ENCODE data around the gene COG5. TPM values are rescaled to one million over a fixed set of nuclear protein-coding genes. Genes with fewer than 3 reads are reported as not detected.

Gene COG5
- total and polyA plus RNA-seq, 10 of the 15 experiments (the other 5 are each of a cell fraction or from before 2014, with no cell fraction given), result 5.5 to 27.9 (median 15.6) TPM

DNA sequence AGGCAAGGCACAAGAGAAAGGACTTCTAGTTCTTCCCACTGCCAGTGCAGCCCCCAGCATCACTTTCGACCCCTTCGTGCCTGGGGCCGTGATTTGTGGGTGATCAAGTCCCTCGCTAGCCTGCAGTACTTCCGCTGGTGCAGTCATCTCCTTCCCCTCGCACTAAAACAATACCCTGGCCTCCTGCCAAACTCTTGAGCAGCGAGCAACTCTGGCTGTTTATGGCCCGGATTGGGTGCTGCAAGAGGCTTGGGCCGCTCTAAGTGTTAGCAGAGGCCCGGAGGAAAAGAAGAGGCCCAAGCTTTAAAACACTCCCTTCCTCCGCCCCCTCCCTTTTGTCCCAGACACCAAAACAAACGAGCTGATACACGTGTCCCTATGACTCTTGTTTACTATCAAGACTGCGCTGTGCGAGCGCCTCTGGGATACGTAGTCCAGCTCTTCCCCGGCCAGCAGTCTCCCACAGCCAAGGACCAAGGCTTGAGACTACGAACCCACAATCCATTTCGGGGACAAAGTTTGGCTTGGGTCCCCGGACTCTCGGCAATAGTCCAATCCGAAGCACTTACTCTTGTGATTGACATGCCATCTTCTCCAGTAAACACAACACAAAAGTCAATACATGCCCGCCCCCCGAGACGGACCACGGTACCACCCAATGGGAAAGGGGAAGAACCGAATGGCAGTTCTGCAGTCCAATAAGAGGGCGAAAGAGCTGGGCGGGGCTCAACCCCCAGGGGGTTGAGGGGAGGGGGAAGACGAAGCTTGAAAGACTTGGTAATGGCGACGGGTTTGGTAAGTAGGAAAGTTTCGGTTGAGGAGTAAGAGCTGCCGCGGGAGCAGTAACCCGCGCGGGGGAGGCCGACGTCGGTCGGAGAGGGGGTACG is 395.2 kb downstream of the COG5 start, which contains the start of gene HBP1 (continued):
- TF ChIP-seq, protein P1, sequence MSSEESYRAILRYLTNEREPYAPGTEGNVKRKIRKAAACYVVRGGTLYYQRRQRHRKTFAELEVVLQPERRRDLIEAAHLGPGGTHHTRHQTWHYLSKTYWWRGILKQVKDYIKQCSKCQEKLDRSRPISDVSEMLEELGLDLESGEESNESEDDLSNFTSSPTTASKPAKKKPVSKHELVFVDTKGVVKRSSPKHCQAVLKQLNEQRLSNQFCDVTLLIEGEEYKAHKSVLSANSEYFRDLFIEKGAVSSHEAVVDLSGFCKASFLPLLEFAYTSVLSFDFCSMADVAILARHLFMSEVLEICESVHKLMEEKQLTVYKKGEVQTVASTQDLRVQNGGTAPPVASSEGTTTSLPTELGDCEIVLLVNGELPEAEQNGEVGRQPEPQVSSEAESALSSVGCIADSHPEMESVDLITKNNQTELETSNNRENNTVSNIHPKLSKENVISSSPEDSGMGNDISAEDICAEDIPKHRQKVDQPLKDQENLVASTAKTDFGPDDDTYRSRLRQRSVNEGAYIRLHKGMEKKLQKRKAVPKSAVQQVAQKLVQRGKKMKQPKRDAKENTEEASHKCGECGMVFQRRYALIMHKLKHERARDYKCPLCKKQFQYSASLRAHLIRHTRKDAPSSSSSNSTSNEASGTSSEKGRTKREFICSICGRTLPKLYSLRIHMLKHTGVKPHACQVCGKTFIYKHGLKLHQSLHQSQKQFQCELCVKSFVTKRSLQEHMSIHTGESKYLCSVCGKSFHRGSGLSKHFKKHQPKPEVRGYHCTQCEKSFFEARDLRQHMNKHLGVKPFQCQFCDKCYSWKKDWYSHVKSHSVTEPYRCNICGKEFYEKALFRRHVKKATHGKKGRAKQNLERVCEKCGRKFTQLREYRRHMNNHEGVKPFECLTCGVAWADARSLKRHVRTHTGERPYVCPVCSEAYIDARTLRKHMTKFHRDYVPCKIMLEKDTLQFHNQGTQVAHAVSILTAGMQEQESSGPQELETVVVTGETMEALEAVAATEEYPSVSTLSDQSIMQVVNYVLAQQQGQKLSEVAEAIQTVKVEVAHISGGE (CRISPR knock-in tag; IDR thresholded peaks at IDR 0.05), result no peak
- TF ChIP-seq, protein P2, sequence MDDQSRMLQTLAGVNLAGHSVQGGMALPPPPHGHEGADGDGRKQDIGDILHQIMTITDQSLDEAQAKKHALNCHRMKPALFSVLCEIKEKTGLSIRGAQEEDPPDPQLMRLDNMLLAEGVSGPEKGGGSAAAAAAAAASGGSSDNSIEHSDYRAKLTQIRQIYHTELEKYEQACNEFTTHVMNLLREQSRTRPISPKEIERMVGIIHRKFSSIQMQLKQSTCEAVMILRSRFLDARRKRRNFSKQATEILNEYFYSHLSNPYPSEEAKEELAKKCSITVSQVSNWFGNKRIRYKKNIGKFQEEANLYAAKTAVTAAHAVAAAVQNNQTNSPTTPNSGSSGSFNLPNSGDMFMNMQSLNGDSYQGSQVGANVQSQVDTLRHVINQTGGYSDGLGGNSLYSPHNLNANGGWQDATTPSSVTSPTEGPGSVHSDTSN (IDR thresholded peaks at IDR 0.05; ENCODE audit: insufficient replicate concordance, low read depth, low read length), result peak; percentile 100
- TF ChIP-seq, protein P3, sequence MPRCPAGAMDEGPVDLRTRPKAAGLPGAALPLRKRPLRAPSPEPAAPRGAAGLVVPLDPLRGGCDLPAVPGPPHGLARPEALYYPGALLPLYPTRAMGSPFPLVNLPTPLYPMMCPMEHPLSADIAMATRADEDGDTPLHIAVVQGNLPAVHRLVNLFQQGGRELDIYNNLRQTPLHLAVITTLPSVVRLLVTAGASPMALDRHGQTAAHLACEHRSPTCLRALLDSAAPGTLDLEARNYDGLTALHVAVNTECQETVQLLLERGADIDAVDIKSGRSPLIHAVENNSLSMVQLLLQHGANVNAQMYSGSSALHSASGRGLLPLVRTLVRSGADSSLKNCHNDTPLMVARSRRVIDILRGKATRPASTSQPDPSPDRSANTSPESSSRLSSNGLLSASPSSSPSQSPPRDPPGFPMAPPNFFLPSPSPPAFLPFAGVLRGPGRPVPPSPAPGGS (IDR thresholded peaks at IDR 0.05; ENCODE audit: borderline replicate concordance, insufficient read depth, low read depth, low read length, poor library complexity, severe bottlenecking), result no peak
- TF ChIP-seq HCFC1 (IDR thresholded peaks at IDR 0.05; ENCODE audit: low read length) (peak; percentile 98), HDAC2 (IDR thresholded peaks at IDR 0.05) (no peak), SMARCA5 (IDR thresholded peaks at IDR 0.05) (no peak; the same call in 1 of the 2 replicates), NFIC (IDR thresholded peaks at IDR 0.05; ENCODE audit: low read depth, low read length) (no peak), BMI1 (IDR thresholded peaks at IDR 0.05; ENCODE audit: borderline replicate concordance) (no peak), TCF12 (IDR thresholded peaks at IDR 0.05; ENCODE audit: low read depth, low read length) (0 out of 2 replicates have a peak, but pooled peaks have one; percentile 15), RFX5 (IDR thresholded peaks at IDR 0.05; ENCODE audit: low read depth, low read length) (no peak), CREB1 (IDR thresholded peaks at IDR 0.05; ENCODE audit: low read depth) (peak; percentile 93), MTA2 (IDR thresholded peaks at IDR 0.05; ENCODE audit: low read depth) (0 out of 2 replicates have a peak, but pooled peaks have one; percentile 28), RELA (IDR thresholded peaks at IDR 0.05; ENCODE audit: borderline replicate concordance, partially characterized antibody) (peak; percentile 22)
- TF ChIP-seq, protein P4, sequence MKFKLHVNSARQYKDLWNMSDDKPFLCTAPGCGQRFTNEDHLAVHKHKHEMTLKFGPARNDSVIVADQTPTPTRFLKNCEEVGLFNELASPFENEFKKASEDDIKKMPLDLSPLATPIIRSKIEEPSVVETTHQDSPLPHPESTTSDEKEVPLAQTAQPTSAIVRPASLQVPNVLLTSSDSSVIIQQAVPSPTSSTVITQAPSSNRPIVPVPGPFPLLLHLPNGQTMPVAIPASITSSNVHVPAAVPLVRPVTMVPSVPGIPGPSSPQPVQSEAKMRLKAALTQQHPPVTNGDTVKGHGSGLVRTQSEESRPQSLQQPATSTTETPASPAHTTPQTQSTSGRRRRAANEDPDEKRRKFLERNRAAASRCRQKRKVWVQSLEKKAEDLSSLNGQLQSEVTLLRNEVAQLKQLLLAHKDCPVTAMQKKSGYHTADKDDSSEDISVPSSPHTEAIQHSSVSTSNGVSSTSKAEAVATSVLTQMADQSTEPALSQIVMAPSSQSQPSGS (IDR thresholded peaks at IDR 0.05; ENCODE audit: low read length), result peak; percentile 31; the same call in 1 of the 2 replicates
- TF ChIP-seq, protein P5, sequence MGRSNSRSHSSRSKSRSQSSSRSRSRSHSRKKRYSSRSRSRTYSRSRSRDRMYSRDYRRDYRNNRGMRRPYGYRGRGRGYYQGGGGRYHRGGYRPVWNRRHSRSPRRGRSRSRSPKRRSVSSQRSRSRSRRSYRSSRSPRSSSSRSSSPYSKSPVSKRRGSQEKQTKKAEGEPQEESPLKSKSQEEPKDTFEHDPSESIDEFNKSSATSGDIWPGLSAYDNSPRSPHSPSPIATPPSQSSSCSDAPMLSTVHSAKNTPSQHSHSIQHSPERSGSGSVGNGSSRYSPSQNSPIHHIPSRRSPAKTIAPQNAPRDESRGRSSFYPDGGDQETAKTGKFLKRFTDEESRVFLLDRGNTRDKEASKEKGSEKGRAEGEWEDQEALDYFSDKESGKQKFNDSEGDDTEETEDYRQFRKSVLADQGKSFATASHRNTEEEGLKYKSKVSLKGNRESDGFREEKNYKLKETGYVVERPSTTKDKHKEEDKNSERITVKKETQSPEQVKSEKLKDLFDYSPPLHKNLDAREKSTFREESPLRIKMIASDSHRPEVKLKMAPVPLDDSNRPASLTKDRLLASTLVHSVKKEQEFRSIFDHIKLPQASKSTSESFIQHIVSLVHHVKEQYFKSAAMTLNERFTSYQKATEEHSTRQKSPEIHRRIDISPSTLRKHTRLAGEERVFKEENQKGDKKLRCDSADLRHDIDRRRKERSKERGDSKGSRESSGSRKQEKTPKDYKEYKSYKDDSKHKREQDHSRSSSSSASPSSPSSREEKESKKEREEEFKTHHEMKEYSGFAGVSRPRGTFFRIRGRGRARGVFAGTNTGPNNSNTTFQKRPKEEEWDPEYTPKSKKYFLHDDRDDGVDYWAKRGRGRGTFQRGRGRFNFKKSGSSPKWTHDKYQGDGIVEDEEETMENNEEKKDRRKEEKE (IDR thresholded peaks at IDR 0.05), result no peak
